Activated naive CD4-positive, alpha-beta T cell treated with Interleukin-2 at 50 U/mL for 16 hours (primary cell): Measurements from ENCODE around the gene MDFIC.

Experiments used
- DNase-seq: peaks from one replicate; pipeline ENCODE4 v3.0.0-alpha.2; 2020

The MDFIC gene

GRCh38 chr7:114929570-114929969 is 7.7 kb downstream of the MDFIC start:
- DNase-seq: no peak

DNA sequence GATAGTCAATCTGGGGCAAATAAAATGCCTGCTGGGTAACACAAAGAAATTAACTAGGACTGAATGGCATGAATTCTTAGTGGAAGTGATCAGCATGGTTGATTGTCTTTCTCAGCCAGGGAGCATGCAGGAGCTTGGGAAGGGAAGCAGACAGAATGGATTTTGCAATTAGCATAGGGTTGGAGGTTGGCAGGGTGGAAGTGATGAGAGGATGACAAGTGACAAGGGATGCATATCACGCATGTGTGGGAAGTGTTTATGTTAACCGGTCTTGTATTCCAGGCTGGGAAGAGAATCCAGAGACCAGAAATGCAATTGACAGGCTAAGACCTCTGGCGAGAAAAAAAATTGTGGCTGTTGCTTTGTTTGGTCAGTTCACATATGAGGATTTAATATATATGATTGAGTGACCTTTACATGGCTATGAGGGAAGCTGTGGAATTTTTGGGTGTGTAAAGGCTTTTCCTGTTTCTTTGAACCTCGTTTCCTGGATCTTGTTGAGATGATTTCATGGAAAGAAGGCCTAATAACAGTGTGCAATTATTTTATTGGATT is 8.3 kb downstream of the MDFIC start:
- no peak for DNase-seq

GRCh38 chr7:114930829-114931655 is 9.1 kb downstream of the MDFIC start:
- no peak for DNase-seq

- peak; percentile 53 for DNase-seq
These were observed 9.7 kb downstream of the MDFIC start for GRCh38 chr7:114931656-114932011.

DNA sequence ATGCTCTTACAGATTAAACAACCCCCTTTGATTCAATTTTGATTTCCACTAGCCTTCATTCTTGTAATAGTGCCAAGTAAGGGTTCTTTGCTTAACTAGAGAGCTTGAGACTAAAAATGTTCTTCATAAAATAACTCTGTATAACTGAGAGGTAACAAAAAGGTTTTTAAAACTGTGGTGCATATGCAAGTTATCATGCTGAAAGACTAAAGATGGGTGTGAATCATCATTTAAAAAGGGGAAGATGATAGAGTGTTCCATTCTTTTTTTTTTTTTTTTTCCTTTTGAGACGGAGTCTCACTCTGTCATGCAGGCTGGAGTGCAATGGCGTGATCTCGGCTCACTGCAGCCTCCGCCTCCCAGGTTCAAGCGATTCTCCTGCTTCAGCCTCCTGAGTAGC is 11.1 kb downstream of the MDFIC start:
- DNase-seq: no peak

DNA sequence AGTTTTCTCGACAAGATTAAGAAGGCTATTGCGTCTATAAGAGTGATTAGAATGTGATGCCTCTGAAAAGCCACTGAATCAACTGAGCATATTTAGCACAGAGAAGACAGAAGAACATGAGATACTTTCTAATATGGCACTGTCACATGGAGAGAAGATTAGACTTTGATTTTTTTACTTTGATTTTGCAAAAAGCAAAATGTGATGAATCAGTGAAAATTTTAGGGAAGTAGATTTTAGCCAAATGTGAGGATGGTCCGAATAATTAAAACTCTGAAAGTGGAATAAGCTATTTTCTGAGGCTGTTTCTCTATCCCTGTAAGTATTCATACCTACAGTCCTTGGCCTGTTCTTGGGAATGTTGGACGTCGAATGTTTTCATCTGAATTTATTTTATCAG is 11.8 kb downstream of the MDFIC start:
- no peak for DNase-seq

DNA sequence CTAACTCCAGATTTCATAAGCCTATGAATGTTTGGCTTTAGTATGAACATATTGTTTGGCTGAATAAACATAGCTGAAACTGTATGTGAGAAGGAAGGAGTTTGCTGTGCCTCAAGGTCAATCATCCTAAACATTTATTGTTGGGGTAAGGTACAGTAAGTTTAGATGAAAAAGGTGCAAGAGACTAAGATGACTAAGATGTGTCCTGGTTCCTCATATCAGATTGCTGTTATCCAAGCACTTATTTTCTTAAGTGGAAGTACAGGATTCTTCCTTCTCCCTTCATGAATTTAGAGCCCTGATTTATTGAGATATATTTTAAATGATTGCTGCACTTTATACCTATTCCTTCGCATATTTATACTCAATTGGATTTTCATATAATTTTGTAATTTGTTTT is 12.2 kb downstream of the MDFIC start:
- no peak for DNase-seq

- no peak for DNase-seq
These were observed 12.8 kb downstream of the MDFIC start for GRCh38 chr7:114934713-114935112.

DNA sequence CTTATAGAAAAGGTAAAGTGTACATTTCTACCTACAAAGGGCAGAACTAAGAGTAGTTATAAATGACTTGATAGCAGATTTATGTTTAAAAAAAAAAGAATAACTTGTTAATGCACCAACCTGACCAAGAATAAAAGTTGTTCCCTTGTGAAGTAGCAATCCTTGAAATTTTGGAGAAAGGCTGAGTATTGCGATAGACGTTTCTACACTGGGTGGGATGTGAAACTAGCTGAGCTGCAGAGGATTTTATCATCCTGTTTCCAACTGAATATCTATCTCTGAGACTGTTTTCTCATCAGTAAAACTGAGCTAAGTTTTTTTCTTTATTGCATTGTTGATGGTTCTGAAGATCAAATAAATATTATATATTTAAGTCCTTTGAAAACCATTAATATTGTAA is 14.6 kb downstream of the MDFIC start:
- no peak for DNase-seq

GRCh38 chr7:114937446-114937845 is 15.6 kb downstream of the MDFIC start:
- DNase-seq: no peak

- no peak for DNase-seq
These were observed 16.9 kb downstream of the MDFIC start for GRCh38 chr7:114938785-114939184.

- DNase-seq: peak; percentile 26
These were observed 17.7 kb downstream of the MDFIC start for GRCh38 chr7:114939484-114940097.

DNA sequence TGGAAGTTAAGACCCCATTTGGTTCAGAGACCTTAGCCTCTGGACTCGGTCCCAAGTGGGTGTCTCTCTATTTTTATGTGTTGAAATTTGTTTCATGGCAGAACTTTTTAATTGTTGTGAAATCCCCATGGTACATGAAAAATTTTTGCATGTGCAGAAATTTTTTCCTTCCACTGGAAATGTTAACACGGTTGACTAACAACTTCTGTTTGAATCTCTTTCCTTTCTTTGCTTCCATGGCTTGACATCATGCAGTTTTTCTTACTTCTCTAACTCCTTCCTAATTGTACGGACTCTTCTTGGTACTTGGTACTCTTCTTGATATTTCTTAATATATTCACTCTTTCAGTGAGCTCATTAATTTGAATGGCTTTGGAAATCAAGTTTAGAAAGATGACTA is 18.3 kb downstream of the MDFIC start:
- no peak for DNase-seq

GRCh38 chr7:114941692-114942091 is 19.8 kb downstream of the MDFIC start:
- no peak for DNase-seq

DNA sequence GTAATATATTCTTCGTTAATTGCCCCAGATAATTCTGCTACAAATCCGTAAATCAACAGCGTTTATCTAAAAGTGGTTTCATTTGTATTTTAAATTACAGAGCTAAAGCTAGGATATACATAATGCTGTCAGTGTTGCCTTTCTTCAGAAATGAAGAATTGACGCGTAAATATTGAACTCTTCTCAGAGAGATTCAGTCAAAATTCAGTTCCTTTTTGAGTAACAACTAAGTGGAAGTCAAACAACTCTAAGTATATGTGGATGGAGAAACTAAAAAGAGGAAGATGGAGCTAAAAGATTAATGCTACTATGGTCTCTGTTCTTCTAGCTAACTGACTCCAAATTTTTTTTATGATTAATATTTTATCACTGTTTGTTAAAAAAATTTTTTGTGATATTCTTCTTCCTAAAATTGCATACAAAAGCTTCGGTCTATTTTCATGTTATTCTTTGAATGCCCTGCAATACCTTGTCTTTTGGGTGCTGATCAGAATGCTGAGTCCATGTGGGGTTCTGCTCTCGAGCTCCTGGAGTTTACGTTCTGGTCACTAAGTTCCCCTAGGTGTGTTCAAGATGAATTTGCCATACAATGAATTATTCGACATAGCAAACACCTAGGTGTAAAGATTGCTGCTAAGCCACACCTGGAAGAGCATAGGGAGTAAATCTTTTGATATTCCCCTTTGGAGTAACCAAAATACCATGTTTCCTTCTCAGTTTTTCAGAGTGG is 20.7 kb downstream of the MDFIC start:
- no peak for DNase-seq

DNA sequence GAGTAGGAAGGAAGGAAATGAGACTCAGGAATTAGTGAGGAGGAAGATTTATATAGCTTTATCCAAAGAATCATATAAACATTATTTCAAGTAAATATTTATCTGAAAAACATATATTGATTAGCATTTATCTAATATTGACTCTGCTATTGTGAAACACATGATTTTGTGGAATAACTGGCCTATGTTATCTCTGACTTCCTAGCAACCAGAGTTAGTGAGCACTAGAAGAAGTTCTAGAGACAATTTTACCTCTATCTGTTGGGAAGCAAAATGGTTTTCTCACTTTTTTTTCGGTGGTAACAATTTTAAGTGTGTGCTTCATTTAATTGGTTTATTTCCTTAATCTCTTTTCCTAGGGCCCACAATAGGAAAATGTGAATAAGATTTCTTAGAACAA is 21.6 kb downstream of the MDFIC start:
- no peak for DNase-seq

DNA sequence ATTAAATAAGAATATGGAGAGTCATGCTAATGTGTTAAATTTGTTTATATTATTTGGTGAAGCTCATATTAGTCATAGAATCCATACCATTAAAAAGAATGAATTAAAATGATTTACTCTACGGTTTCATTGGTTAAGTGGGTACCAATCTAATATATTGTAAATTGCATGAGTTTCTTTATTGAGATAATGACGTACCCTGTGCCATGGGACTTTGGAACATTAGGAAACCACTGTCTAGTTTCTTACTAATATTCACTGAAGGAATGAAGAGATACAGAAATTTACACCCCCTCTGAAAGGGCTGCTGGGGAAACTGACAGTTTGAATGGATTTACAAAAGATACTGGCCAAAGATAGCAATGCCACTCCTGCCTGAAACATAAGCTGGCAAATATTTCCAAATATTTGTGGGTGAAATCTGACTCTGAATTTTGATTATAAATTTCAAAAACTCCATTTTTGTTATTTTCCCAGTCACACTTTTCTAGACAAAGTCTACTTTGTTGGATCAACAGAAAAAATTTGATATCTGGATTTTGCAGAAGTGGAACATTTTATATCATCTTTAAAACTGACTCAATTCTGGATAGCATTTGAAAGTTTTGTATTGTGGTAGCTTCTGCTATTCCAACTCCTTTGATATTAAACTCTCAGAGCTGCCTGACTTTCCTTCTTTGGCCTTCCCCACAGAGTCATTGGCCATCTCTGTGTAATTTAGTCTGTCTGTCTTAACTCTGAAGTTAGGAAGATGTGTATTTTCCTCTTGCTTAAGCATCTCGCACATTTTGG is 22.3 kb downstream of the MDFIC start:
- DNase-seq: no peak

GRCh38 chr7:114944745-114945625 is 23.1 kb downstream of the MDFIC start:
- no peak for DNase-seq

- DNase-seq: no peak
These were observed 27.3 kb downstream of the MDFIC start for GRCh38 chr7:114949231-114949630.

DNA sequence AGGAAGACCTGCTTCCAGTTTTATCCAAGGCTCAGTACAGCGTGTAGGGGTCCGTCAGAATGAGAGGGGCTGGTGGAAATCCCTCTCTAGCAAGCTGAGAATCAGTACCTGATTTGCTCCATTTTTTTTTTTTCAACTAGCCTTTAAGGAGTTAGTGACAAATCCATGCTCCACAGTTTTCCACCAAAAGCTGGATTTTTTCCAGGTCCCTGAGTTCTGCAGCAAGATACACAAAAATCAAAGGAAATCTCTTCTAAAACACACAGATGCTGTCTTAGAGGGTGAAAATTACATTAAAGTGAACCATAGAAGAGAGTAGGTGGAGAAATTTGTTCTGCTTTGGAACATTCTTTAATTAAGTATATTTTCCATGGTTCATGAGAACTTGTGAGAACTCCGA is 30.4 kb downstream of the MDFIC start:
- no peak for DNase-seq

- no peak for DNase-seq
These were observed 31.8 kb downstream of the MDFIC start for GRCh38 chr7:114953724-114954123.

- DNase-seq: no peak
These were observed 34.8 kb downstream of the MDFIC start for GRCh38 chr7:114956702-114957101.
